GM12874 (cell line): ENCODE results near the gene GRK2.

ENCODE experiments used
- TF ChIP-seq, protein P1 (sequence below): IDR thresholded peaks from 2 replicates; pipeline ENCODE4 v1.5.1; 2011; ENCODE audit warnings: low read depth, mild to moderate bottlenecking, control low read depth, low read length, moderate library complexity; ENCODE audit not compliant: insufficient read depth

The GRK2 gene

DNA sequence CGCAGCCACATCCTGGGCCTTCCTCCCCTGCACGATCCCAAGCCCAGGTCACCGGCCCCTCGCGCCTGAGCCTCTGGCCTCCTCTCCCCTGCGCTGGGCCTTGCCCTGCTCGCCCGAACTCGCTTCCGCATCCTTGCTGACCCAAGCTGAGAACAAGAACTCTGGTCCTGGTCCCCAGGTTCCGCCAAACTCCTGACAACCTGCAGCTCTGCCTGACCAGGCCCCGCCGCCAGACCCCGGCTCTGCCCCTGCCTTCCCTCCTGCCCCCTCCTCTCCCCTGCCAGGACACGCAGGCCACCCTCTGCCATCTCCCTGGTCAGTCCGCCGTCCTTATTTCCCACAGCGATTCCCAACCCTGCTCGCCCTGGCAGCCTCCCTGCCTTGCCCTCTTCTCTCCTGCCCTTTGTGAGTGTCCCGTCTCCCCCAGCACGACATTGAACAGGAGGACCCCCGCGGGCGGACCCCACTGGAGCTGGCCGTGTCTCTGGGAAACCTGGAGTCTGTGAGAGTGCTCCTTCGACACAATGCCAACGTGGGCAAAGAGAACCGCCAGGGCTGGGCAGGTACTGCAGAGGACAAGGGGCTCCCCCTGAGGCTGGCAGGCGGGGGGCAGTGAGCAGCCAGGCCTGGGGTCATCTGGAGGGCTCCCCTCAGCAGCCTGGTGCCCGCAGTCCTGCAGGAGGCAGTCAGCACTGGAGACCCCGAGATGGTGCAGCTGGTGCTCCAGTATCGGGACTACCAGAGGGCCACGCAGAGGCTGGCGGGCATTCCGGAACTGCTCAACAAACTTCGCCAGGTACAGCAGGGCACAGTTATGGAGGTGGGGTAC is 23.6 kb downstream of the GRK2 start:
- TF ChIP-seq, protein P1, sequence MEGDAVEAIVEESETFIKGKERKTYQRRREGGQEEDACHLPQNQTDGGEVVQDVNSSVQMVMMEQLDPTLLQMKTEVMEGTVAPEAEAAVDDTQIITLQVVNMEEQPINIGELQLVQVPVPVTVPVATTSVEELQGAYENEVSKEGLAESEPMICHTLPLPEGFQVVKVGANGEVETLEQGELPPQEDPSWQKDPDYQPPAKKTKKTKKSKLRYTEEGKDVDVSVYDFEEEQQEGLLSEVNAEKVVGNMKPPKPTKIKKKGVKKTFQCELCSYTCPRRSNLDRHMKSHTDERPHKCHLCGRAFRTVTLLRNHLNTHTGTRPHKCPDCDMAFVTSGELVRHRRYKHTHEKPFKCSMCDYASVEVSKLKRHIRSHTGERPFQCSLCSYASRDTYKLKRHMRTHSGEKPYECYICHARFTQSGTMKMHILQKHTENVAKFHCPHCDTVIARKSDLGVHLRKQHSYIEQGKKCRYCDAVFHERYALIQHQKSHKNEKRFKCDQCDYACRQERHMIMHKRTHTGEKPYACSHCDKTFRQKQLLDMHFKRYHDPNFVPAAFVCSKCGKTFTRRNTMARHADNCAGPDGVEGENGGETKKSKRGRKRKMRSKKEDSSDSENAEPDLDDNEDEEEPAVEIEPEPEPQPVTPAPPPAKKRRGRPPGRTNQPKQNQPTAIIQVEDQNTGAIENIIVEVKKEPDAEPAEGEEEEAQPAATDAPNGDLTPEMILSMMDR = no peak

DNA sequence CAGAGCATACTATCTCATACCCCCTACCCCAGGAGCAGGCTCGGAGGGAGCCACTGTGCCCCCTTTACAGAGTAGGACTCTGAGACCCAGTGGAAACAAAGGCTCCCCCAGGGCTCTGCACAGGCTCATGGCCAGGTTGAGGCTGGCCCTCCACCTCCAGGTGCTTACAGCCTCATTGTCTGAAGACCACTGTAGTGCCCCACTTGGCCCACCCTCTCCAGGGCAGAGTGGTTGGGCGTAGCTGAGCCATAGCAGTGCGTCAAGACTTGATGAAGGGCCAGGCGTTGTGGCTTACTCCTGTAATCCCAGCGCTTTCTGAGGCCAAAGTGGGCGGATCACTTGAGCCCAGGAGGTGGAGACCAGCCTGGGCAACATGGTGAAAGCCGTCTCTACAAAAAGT is 24.5 kb downstream of the GRK2 start:
- TF ChIP-seq, protein P1 = no peak

DNA sequence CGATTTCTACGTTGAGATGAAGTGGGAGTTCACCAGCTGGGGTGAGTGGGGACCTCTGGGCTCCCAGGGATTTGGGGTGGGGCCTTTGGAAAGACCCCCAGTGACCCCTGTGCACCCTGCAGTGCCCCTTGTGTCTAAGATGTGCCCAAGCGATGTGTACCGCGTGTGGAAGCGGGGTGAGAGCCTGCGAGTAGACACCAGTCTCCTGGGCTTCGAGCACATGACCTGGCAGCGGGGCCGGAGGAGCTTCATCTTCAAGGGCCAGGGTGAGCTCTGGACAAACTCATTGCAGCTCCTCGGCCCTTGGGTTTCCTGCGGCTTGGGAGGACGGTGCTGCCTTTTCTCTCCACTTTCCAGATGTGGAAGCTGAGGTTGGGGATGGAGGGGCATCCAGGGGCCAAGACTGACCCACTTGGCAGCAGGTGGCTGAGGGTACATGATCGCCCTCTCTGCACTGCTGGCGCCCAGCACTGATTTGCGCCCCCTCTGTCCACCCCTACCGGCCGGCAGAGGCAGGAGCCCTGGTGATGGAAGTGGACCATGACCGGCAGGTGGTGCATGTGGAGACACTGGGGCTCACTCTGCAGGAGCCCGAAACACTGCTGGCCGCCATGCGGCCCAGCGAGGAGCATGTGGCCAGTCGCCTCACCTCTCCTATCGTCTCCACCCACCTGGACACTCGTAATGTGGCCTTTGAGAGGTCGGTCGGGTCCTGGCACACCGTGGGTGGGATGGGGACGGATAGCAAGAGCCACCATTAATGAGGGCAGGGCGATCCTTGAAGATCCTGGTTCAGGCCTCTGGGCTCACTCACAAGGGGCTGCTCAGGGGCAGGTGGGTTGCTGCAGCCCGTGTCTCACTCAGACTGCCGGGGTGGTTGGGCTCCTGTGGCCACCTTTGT is 25.5 kb downstream of the GRK2 start:
- TF ChIP-seq, protein P1 = no peak

DNA sequence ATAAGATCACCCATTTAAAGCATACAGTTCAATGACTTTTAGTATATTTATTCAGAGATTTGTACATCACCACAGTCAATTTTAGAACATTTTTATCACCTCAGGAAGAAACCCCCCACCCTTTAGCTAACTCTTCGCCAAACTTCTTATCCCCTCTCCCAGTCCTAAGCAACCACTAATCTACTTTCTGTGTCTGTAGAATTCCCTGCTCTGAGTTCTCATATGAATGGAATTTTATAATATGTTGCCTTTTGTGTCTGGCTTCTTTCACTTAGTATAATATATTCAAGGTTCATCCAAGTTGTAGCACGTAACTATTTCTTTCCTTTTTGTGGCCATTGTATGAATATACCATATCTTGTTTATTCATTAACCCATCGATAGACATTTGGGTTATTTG is 26.4 kb downstream of the GRK2 start:
- TF ChIP-seq, protein P1 = no peak

DNA sequence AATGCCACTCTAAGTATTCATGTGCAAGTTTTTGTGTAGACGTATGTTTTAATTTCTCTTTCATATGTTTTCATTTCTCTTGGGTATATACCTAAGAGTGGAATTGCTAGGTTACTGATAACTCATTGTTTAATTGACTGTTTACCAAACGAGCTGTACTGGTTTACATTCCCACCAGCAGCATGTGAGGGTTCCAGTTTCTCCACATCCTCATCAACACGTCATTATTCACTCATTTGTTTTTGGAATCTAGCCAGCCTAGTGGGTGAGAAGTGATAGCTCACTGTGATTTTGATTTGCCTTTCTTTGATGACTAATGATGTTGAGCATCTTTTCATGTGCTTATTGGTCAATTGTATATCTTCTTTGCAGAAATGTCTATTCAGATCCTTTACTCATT is 26.8 kb downstream of the GRK2 start:
- TF ChIP-seq, protein P1 = no peak

DNA sequence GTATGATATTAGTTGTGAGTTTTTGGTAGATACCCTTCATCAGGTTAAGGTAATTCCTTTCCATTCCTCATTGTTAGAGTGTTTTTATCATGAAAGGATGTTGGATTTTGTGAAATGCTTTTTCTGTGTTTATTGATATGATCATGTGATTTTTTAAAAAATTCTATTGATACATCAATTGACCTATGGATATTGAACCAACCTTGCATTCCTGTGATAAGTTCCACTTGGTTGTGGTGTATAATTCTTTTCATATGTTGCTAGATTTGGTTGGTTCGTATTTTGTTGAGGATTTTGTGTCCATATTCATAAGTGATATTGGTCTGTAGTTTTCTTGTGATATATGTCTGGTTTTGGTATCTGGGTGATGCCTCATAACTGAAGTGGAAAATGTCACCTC is 29.6 kb downstream of the GRK2 start:
- TF ChIP-seq, protein P1 = no peak

DNA sequence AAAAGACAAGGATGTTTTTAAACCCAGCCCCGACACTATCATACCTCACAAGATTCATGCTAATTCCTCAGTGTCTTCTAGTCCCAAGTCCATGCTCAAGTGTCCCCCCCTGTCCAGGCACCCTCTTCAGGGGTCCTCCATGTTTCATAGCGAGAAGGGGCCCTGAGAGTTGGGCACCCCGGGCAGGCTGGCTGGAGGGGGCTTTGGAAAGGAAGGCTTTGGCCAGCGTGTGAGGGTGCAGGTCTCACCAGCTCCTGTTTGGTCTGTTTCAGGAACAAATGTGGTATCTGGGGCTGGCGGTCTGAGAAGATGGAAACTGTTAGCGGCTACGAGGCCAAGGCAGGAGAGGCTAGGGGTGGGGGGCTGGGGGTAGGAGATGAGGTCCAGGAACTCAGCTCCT is 32.5 kb downstream of the GRK2 start:
- TF ChIP-seq, protein P1 = no peak
